GM23338 (cell line): Measurements from ENCODE around the gene CDC42BPG.

Experiments used
- CREB1 ChIP-seq: fragments of 250-450 bp; sonication (Bioruptor Pico); IDR thresholded peaks from 2 replicates; pipeline ENCODE4 v1.5.0; 2020; ENCODE audit warnings: low read depth, mild to moderate bottlenecking, moderate library complexity
- EZH2 ChIP-seq: fragments of 200-600 bp; sonication (generic); IDR thresholded peaks from one replicate; pipeline ENCODE4 v1.8.0; 2017; ENCODE audit warnings: antibody characterized with exemption, mild to moderate bottlenecking, low read depth; ENCODE audit not compliant: unreplicated experiment
- EZH2phosphoT487 ChIP-seq: fragments of 200-600 bp; sonication (generic); IDR thresholded peaks from one replicate; pipeline ENCODE4 v1.8.1; 2018; ENCODE audit warnings: antibody characterized with exemption; ENCODE audit not compliant: unreplicated experiment
- JUNB ChIP-seq: IDR thresholded peaks from one replicate; pipeline ENCODE4 v1.6.1; 2016; ENCODE audit warnings: antibody characterized with exemption; ENCODE audit not compliant: unreplicated experiment
- NANOG ChIP-seq: IDR thresholded peaks from 2 replicates; pipeline ENCODE4 v1.6.1; 2016; ENCODE audit warnings: antibody characterized with exemption, borderline replicate concordance
- POLR2AphosphoS5 ChIP-seq: IDR thresholded peaks from 2 replicates; pipeline ENCODE4 v1.6.1; 2016; ENCODE audit warnings: antibody characterized with exemption, low read depth
- REST ChIP-seq: IDR thresholded peaks from one replicate; pipeline ENCODE4 v1.6.1; 2018; ENCODE audit warnings: antibody characterized with exemption; ENCODE audit not compliant: unreplicated experiment
- STAT1 ChIP-seq: IDR thresholded peaks from one replicate; pipeline ENCODE4 v1.6.1; 2016; ENCODE audit warnings: antibody characterized with exemption; ENCODE audit not compliant: unreplicated experiment
- ZNF114 ChIP-seq: fragments of 250-450 bp; sonication (Bioruptor Pico); IDR thresholded peaks from 2 replicates; pipeline ENCODE4 v1.5.0; 2020; ENCODE audit warnings: mild to moderate bottlenecking, moderate library complexity
- TF ChIP-seq, protein P1 (sequence below), 2 experiments: fragments of 200-600 bp in 1 of 2; sonication (generic) in 1 of 2; conservative IDR thresholded peaks; 2 replicates each; pipeline versions ENCODE4 v1.5.1 to v1.6.1; 2016 to 2017; ENCODE audit warnings: antibody characterized with exemption in 2 of 2, low read depth in 2 of 2, mild to moderate bottlenecking in 2 of 2, moderate library complexity in 1 of 2
- TF ChIP-seq, protein P2 (sequence below): IDR thresholded peaks from 2 replicates; pipeline ENCODE4 v1.6.1; 2016; ENCODE audit warnings: antibody characterized with exemption

DNA sequence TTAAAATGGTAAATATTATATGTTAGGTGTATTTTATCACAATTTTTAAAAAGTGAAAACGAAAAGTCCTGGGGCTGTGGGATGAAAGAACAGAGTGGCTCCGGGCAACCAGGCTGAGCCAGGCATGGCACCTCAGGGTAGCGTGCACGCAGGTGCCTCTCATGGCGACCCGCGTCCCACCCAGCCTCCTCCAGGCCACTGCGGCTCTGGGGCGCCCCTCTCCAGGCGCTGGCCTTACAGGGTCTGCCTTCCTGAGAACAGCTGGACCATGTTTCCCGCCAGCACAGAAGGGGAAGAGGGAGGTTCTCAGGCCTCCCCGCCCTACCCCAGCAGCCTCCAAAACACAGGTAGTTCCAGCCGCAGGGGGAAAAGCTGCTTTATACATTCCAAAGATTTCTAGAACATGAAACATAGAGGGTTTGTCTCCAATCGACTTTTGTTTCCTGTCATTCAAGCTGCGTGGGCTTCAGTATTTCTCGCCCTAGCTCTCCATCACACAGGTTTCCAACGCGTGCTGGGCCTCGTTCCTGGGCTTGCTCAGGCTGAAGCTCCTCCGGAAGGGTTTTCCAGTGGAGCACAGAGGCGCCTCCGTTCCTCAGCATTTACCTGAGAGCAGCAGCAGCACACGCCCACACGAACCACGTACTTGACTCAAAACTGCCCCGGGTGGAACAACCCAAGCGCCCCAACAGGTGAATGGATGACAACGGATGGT is 23.5 kb upstream of the CDC42BPG start:
- TF ChIP-seq, protein P1, sequence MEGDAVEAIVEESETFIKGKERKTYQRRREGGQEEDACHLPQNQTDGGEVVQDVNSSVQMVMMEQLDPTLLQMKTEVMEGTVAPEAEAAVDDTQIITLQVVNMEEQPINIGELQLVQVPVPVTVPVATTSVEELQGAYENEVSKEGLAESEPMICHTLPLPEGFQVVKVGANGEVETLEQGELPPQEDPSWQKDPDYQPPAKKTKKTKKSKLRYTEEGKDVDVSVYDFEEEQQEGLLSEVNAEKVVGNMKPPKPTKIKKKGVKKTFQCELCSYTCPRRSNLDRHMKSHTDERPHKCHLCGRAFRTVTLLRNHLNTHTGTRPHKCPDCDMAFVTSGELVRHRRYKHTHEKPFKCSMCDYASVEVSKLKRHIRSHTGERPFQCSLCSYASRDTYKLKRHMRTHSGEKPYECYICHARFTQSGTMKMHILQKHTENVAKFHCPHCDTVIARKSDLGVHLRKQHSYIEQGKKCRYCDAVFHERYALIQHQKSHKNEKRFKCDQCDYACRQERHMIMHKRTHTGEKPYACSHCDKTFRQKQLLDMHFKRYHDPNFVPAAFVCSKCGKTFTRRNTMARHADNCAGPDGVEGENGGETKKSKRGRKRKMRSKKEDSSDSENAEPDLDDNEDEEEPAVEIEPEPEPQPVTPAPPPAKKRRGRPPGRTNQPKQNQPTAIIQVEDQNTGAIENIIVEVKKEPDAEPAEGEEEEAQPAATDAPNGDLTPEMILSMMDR (conservative IDR thresholded peaks at IDR 0.05; ENCODE audit: low read depth in 2 of 2), result no peak
- TF ChIP-seq EZH2, result no peak
- TF ChIP-seq POLR2AphosphoS5, result no peak
- TF ChIP-seq JUNB, result no peak
- no peak for TF ChIP-seq CREB1 (CRISPR knock-in tag)
- no peak for TF ChIP-seq EZH2phosphoT487
- no peak for TF ChIP-seq REST
- TF ChIP-seq NANOG, result no peak
- TF ChIP-seq, protein P2, sequence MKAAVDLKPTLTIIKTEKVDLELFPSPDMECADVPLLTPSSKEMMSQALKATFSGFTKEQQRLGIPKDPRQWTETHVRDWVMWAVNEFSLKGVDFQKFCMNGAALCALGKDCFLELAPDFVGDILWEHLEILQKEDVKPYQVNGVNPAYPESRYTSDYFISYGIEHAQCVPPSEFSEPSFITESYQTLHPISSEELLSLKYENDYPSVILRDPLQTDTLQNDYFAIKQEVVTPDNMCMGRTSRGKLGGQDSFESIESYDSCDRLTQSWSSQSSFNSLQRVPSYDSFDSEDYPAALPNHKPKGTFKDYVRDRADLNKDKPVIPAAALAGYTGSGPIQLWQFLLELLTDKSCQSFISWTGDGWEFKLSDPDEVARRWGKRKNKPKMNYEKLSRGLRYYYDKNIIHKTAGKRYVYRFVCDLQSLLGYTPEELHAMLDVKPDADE, result no peak
- no peak for TF ChIP-seq ZNF114
- TF ChIP-seq STAT1, result no peak
